ENCODE measurements around the gene ZBTB16.

The ZBTB16 gene

DNA sequence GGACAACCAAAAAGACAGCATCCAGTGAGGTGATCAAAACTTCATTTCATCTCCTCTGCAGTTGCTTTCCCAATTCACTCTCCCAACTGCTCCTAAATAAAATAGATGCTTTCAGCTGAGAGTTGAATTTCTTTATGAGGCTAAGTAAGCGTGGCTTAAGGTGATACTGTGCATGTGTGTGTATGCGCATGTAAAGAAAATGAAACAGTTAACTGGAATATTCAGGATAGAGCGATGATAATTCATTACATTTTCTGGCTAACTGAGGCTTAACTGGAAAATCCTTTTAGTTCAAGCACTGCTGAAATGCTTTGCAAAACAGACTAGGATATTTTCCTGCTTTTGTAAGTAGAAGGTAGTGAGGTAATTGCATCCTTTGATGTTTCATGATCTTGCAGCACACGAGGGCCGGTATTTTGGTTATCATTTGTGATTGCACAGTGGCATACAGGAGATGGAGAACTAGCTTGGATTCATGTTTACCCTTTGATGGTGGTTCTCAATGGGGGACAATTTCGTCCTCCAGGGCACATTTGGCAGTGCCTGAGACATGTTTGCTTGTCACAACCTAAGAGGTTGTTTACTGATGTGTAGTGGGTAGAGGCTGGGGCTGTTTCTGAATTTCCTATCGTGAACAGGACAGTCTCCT lies 71.2 kb downstream of the ZBTB16 start:
- no peak for DNase-seq (ENCODE audit: low read depth in 2 of 2)

DNA sequence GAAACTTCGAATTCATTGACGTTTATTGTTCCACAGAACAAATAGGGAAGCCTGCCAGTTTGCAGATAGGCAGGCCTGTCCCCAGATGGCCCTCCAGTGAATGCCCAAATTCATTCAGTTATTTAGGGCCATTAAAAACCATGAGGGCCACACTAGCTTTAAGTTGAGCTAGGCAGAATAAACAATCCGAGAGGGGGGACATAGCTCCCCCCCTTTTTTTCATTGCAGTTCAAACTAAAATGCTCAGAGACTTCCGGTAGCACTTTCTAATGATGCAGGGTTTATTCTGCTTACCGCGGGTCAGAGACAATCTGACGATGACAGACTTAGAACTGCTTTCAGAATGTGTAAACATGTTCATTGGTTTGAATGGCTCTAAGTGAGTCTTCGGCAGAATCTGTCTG lies 72.0 kb downstream of the ZBTB16 start:
- no peak for DNase-seq (ENCODE audit: low read depth in 2 of 2)

DNA sequence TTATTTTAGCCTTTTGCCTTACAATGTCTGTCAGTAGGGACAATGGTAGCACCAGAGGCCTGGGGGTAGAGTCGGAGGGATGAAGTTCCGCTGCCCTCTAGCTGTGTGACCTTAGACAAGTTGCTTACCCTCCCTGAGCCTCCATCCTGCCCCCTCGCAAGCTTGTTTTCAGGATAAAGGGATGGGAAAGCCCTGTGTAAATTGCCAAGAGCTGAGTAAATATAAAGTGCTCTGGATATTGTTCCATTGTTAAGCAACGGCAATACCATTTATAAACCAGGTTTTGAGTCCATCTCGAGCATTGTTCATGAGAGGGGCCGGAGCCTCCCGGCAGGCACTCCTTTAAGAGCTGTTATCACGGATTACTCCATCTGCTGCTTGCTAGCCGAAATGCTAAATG lies 72.9 kb downstream of the ZBTB16 start:
- no peak for DNase-seq (ENCODE audit: low read depth in 2 of 2)

DNA sequence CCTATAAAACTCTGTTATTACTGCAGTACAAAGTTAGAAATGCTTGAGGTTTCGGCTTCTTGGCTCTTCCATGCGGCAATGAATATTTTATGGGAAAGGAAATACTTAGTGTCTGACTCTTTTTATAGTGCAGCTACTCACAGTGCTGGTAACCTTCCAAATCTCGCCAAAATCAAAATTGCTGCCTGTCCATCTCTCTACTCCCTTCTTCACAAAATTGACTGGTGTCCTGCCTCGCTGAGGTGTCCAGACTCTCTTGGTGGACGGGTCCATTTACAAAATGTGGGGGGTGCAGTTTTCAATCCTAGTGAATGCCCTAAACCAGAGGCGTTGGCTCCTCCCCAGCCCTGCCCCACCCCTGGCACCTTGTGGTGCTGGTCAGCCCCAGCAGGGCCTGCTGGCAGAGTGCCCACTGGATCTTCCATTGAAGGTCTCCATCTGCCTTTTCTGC lies 73.5 kb downstream of the ZBTB16 start:
- no peak for DNase-seq (ENCODE audit: low read depth in 2 of 2)

DNA sequence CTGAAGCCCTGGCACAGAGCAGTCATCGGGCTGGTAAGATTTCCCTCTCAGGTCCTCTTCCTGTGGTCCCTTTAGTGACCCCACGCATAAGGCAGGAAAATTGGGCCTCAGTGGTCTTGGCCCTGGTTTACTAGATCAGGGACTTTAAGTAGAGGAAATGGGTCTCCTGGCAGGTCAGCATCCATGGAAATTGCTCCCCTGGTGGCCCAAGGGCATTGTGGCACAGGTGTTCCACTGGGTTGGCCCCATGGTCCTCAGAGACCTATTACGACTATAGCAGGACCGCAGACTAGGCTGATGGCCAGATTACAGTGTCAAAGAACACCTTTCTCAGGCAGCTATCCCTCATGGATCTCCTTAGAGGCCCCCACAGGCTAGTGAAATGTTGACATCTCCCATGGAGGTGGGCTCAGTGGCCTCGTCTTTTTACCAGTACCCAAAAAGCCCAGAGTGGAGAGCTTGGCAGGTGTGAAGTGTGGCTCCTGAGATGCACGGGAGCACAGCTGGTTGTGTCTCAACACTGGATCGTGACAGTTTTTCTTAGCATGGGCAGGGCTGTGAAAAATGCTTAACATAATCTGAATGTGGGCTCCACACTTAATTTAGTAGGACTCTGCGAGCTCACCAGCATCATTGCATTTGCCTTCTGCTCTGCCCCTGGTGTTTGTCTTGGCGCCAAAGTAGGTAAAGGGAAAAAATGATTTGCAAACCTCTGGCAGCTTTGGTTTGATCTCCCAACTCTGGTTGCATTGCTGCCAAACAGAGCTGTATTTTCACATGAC lies 74.2 kb downstream of the ZBTB16 start:
- no peak for DNase-seq (ENCODE audit: low read depth in 2 of 2)

DNA sequence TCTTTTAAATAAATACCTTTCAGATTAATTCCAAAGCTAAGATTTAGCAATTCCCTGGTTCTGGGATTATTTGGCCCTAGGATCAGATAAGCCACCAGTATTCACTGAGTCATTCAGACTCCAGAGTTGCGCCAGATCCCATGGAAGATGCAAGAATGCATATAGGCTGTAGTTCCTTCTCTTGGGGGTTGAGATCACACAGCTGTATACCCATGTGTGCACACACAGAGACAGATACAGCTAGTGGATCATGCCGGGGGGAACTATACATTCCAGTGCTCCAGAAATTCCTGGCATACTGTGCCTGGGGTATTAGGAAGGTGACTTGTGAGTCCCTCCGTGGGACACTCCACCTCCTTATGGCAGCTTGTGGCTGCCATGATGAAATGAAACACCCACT lies 75.4 kb downstream of the ZBTB16 start:
- DNase-seq (ENCODE audit: low read depth in 2 of 2): no peak

DNA sequence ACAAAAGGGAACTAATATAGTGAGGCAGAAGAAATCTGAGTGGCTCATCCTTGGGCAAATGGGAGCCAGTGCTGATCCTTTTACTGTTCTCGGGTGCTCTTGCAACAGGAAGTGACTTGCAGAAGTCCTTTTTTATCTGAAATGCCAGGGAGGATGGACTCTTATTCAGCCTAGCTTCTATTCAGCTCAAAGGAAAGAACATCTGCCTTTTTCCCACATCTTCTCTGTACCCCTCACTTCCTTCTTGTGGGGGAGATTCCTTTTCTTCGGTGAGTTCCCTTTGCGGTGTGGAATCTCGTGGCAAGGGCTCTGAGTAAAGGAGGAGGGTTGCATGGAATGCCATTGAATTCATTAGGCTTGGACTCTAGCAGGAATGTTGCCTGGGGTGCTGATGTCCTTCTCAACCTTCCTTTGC lies 76.2 kb downstream of the ZBTB16 start:
- no peak for DNase-seq (ENCODE audit: low read depth in 2 of 2)

DNA sequence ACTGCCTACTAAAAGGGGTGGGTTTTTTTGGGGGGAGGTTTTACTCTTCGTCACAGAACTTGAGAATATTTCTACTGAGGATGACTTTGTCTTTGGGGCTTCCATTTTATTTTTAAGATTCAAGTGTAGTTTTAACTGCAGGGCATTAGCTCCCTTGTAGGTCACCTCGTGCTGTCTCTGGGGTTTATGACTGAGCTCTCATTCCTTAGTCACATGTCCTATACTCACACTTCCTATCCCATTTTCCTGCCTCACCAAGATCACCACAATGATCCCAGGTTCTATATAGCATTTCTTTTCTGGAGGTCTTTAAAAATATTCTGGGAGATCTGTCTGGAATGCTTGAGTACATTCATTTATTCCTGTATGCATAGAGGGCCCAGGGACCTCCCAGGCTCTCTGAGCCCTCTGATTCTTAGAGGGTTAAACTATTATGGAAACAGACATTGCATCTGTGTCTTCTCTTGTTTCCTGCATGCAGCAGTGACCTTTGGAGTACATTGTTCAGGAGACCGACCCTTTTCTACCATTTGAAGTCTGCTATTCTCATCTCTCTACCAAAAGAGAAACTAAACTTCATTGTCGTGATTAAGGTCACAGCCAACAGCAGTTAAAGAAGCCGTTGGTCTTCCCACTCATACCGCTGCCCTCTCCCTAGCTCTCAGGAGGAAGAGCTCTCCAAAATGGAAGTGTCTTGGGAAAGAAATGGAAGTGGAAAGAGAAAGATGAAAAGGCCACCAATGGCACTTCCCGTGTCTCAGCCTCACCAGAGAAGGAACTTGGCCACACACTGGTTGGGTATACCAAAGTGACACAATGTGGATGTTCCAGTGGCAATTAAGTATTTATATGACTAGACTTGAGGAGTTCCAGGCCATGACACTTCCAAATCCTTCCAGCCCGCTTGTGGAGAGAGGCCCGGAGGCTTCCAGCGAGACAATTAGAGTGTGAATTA lies 77.5 kb downstream of the ZBTB16 start:
- no peak for DNase-seq (ENCODE audit: low read depth in 2 of 2)

DNA sequence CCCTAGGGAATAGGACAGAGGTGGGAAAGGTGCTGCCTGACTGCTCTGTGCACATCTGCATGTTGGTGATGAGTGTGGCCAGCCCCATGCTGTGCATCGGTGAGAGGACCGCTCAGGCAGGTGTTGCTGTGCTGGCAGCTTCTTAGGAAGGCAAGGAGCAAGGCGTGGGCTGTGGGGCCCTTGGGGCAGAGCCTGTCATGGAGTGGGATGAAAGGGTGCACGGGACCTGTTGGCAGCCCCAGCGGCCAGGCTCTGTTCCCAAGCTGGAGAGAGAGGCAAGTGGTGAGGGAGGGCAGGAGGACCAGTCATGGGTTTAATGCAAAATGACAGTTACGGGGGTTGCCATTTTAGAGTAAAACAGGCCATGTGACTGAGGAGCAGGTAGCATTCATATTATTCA lies 78.3 kb downstream of the ZBTB16 start:
- DNase-seq (ENCODE audit: low read depth in 2 of 2): no peak

DNA sequence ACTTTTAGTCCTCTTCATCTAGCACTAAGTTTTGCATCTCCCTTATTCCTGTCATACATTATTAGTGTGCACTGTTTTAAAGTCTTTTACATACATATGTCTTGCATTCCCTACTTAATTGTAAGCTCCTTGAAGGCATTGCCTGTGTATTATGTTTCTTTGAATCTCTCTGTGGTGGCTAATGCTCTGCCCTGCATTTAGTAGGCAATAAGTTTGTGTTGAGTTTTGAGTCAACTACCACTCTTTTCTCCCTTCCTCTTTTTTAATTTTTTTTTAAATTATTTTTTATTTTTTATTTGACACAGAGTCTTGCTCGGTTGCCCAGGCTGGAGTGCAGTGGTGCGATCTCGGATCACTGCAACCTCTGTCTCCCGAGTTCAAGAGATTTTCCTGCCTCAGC lies 78.9 kb downstream of the ZBTB16 start:
- no peak for DNase-seq (ENCODE audit: low read depth in 2 of 2)

DNA sequence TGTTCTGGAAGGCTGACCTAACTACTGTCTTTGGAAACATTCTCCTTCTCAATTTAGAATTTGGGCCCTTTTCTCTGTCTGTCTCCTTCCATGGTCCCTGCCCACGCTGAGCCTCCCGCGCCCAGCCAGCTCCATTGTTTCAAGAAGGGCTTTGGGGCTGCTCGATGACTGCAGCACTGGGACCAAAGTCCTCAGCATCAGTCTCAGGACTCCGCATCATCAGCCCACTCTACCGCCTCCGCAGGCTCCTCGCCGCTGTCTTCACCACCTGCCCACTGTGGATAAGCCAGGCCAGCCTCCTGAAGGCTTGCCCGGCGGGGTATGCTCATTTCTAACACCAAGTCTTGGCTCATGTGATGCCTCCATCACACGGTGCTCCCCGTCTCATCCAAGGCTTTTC lies 81.3 kb downstream of the ZBTB16 start:
- DNase-seq (ENCODE audit: low read depth in 2 of 2): no peak

DNA sequence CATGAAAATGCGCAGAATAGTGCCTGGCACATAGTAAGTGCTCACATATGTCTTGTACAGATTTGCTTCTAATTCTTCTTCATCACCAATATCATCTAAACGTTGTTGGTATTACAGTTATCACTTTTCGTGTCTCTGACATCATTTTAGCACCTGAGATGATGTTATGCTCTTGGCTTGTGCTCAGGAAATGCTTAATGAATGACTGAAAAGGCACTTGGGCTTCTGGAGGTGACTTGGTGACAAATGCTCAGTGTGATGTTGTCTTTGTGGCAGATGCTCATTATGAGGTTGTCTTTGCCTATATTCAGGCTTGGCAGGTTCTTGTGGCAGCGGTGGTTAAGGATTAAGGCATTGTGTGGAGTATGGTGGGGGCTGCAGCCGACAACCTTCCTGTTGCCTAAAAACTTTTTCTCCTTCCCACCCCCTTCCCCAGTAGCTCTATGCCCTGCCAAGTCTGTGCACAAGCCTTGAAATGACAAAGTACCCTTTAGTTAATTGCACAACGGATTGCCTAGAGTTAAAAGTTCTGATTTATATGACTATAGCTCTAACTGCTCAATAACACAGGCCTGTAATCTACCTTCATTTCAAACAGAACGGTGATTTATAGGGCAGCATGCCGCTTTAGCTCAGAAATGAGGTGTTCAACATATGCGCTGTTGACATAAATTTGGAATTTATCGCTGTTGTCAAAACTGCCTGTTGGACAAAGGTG lies 82.5 kb downstream of the ZBTB16 start:
- DNase-seq (ENCODE audit: low read depth in 2 of 2): no peak

DNA sequence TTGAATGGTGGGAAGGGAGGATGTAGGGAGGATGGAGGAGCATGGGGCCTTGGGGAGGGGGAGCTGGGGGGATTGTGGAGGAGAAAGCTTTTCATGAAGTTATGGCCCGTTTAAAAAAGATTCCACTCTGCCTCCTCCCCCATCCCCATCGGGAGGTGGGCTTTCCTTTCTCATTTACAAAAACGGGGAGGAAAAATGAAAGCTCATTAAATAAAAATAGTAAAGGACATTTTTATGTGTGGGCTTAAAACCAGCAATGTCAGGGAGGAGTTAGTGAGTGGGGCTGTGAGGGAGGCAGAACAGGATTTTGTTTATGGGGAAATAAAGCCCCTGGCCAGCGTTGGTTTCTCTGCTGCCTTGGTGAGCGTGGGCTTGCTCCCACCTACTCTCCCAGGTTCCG lies 83.2 kb downstream of the ZBTB16 start:
- DNase-seq (ENCODE audit: low read depth in 2 of 2): no peak

DNA sequence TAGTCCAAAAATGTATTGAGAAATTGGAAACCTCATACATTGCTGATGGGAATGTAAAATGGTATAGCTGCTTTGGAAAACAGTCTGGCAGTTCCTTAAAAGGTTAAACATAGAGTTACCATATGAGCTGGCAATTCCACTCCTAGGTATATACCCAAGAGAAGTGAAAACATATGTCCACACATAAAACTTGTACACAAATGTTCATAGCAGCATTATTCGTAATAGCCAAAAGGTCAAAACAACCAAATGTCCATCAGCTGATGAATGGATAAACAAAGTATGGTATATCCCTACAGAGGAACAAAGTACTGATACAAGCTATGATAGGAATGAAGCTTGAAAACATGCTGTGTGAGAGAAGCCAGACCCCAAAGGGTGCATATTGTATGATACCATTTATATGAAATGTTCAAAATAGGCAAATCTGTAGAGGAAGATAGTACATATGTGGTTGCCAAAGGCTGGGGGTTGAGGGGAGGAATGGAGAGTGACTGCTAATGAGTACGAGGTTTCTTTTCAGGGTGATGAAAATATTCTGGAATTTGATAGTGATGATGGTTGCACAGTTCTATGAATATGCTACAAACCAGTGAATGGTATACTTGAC lies 85.8 kb downstream of the ZBTB16 start:
- no peak for DNase-seq (ENCODE audit: low read depth in 2 of 2)

DNA sequence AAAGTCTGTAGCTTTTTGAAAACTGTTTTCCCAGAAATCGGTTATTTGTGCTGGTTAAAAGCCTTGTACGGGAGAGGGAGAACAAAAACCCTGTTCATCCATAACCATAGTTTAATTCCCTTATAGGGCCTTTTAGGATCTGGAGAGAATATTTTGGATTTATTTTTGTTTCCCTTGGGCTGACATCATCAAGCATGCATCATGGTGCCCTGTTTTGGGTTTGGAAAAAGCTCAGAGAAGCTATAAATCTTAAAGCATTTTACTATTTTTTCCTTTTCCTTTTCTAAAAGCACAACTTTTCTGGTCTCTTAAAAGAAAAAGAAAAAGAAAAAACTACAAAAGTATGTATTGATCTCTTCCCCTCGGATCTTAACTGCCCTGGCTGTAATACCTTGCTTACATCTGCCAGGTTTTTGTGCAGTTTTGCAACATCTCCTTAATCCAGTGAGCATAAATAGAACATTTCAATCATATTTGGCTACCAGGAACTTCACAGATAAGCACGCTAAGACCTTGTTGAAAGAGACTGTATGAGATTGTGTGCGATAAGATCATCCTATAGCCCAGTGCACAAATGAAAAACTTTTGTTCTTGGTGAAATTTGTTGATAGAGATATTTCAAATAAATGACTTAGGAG lies 88.0 kb downstream of the ZBTB16 start:
- DNase-seq (ENCODE audit: low read depth in 2 of 2): no peak

DNA sequence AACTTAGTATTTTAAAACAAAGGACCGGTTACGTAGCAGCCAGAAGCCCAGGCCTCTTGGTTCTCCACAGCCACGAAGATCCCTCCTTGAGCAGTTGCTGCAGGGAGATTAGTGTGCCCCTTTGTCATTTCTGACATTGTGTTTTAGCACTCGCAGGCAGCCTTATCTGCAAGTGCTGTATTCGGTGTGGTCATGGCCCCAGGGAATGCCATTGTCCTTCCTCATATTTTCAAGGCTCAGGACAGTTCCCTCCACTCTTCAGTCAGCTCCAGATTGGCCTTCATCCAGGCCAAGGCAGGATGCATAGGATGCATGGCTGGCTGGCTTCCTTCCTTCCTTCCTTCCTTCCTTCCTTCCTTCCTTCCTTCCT lies 88.5 kb downstream of the ZBTB16 start:
- DNase-seq (ENCODE audit: low read depth in 2 of 2): no peak

DNA sequence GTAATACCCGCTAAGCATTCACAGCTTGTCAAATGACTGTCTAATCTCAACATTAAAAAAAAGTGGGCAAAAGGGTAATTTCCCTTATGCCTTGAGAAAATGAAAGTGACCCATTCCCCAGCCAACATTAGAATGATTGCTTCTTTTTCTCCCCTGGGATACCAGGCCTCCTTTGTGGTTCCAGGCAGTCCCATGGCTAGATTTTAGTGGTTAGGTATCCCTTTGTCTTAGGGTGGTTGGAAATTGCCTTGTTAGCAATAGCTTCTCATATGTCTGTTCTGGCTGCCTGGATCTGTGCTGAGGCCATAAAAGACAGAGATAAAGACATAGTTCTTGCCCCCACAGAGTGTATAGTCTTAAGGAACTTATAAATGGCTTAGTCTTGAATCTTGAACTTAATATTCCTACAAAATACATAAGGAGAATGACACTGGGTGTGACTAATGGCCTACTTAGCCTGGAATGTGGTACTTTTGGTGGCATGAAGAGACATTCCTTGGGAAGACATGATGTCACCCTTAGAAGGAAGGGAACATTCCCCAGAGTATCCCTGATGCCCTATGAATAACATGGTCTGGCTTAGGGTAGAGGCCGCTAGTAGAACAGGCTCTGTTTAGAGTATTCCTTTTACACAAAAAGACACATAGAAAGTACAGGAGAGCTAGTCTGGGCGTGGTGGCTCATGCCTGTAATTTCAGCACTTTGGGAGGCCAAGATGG lies 90.3 kb downstream of the ZBTB16 start:
- DNase-seq (ENCODE audit: low read depth in 2 of 2): no peak

DNA sequence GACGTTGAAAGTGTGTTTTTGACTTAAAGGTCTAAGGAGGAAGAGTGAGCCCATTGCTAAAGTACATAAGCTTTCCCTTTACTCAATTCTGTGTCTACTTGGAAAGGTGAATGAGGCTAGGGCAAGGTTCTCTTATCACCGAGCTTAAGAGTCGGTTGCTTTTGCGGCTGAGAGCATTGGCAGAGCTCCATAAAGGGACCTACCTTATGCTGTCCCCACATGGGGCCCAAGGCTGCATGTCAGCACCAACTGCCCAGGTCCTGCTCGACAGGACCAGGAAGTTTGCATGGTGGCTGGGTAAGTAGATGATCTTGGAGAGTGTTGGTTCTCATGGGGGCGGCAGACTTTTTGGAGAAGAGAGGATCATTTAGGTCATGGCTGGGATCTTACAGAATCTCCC lies 91.2 kb downstream of the ZBTB16 start:
- no peak for DNase-seq (ENCODE audit: low read depth in 2 of 2)

DNA sequence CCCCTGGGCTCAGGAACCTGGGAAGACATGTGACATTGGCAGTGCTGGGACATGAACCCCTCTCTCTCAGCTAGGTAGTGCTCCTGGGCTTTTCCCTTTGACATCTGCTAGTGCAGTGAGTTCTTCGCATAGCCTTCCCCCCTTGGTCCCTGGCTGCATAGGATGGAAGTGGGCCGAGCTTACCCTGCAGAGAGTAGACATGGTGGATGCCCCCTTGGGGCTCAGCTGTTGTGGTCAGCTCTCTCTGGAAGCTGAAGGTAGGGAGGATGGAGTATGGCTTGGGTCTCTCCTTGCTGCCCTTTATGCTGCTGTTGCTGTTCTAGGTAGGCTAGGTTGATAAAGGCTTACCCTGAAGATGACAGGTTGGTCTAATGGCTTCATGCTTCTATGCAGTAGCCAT lies 92.1 kb downstream of the ZBTB16 start:
- DNase-seq (ENCODE audit: low read depth in 2 of 2): no peak

DNA sequence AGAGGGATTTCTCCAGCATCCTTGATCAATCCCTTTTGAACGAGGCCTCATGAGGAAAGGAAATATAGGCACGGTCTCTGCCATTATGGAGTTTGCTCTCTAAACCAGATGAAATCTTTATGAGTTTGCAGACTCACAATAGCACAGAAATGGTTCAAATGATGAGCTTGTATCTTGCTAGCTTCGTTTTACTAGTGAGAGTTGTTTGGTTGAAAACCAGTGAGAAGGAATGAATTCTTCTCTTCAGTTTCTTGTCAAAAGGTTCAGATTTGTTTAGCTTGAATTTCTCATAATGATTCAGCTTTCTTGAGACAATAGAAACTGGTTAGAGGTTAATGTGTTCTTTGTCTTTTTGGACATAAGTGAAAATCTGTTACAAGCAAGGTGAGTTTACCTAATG lies 92.7 kb downstream of the ZBTB16 start:
- DNase-seq (ENCODE audit: low read depth in 2 of 2): no peak
